ENCODE measurements around the gene GPR173.

GPR173 gene

DNA sequence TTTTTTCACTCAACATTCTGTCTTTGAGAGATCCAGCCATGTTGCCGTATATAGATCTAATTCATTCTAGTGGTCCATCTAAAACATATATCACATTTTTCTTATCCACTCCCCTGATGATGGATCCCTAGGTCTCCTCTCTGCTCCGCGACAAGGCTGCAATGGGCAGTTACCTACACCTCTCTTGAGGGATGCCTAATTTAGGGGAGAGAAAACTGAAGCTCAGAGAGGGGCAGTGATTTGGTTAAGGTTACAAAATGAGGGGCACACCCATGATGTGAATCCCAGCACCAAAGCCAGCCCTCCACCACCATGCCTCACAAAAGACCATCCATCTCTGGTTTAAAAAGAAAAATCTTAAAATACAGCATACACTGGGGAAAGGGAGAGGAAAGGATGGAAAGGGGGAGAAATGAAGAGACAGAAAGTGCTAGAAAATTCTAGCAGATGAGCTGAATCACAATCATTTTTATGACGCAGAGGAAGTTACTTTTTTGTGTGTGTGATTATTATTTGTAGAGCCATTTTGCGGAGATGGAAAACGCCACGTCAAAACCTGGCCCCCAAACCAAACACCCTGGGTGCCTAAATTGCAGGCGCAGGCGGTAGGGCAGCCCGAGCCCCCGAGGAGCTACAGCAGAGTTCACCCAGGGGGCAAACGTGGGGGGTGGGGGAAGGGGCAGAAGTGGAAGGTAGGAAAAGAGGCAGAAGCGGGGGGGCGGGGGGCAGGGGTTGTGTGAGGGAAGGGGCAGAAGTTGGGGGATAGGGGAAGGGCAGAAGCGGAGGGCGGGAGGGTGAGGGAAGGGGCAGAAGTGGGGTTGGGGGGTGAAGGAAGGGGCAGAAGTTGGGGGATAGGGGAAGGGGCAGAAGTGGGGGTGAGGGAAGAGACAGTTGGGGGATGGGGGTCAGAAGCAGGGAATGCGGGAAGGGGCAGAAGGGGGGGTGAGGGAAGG, 32.3 kb downstream of the GPR173 start:
- Mint-ChIP-seq H3K36me3 (peaks cover 20% of the 10 kb centered on the region), H3K4me1 (peaks cover 32% of the 10 kb centered on the region), H3K27me3 (no peaks in the 10 kb centered on the region), H3K27ac (peak overlapping the region; percentile 97), H3K4me3 (peak overlapping the region; percentile 76), H3K9me3 (no peaks in the 10 kb centered on the region)
- no peak for ATAC-seq

DNA sequence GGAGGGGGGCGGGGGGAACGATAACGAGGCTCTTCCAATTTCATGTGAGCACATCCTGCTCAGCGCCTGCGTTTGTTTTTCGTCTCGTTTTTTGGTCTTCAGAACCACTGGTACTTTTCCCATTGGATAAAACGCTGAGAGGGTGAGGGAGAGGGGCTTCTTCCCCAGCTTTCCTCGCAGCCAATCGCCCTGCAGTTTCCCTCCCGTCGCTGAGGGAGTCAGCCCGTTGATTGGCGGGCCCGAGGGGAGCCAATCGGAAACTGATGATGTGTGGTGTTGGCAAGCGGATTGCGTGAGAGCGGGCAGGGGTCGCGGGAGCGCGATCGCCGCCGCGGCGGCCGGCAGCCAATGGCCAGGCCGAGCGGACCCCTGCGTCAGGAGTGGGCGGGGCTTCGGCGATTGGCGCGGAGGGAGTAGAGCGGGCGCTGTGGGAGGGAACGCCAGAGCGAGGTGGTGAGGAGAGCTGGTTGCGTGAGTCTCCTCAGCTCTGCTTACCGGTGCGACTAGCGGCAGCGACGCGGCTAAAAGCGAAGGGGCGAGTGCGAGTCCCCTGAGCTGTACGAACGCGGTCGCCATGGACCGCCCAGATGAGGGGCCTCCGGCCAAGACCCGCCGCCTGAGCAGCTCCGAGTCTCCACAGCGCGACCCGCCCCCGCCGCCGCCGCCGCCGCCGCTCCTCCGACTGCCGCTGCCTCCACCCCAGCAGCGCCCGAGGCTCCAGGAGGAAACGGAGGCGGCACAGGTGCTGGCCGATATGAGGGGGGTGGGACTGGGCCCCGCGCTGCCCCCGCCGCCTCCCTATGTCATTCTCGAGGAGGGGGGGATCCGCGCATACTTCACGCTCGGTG, 33.6 kb downstream of the GPR173 start, which contains the start of gene TSPYL2:
TSPYL2 (plus strand) TSS at position 443 of the 848 bp plus-strand sequence; CDS start at position 575, 132 bp downstream.
- Mint-ChIP-seq H3K9me3 (no peaks in the 10 kb centered on the region), H3K27me3 (no peaks in the 10 kb centered on the region), H3K36me3 (peaks cover 26% of the 10 kb centered on the region), H3K4me1 (peaks cover 37% of the 10 kb centered on the region), H3K4me3 (peak within 1 kb of the TSS; percentile 87), H3K27ac (peak within 1 kb of the TSS; percentile 97)
- peak; percentile 97 for ATAC-seq

DNA sequence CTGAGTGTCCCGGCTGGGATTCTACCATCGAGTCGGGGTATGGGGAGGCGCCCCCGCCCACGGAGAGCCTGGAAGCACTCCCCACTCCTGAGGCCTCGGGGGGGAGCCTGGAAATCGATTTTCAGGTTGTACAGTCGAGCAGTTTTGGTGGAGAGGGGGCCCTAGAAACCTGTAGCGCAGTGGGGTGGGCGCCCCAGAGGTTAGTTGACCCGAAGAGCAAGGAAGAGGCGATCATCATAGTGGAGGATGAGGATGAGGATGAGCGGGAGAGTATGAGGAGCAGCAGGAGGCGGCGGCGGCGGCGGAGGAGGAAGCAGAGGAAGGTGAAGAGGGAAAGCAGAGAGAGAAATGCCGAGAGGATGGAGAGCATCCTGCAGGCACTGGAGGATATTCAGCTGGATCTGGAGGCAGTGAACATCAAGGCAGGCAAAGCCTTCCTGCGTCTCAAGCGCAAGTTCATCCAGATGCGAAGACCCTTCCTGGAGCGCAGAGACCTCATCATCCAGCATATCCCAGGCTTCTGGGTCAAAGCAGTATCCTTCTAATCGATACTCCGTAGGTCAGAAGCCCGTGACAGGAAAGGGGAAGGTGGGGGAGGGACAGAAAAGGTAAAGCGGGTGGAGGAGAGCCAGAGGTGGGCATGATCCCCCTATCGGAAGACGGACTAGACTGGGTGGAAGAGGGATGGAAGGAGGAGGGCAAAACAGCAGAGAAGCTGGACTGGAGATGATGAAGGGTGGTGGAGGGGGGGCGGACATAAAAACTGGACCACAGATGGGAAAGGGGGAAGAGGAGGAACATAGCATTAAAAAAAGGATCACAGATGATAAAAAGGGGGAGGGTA, 34.4 kb downstream of the GPR173 start:
- H3K9me3 Mint-ChIP-seq, result no peaks in the 10 kb centered on the region
- peaks cover 41% of the 10 kb centered on the region for H3K4me1 Mint-ChIP-seq
- peak overlapping the region; percentile 97 for H3K27ac Mint-ChIP-seq
- H3K4me3 Mint-ChIP-seq, result peak overlapping the region; percentile 87
- H3K27me3 Mint-ChIP-seq, result no peaks in the 10 kb centered on the region
- peaks cover 27% of the 10 kb centered on the region for H3K36me3 Mint-ChIP-seq
- ATAC-seq, result no peak

DNA sequence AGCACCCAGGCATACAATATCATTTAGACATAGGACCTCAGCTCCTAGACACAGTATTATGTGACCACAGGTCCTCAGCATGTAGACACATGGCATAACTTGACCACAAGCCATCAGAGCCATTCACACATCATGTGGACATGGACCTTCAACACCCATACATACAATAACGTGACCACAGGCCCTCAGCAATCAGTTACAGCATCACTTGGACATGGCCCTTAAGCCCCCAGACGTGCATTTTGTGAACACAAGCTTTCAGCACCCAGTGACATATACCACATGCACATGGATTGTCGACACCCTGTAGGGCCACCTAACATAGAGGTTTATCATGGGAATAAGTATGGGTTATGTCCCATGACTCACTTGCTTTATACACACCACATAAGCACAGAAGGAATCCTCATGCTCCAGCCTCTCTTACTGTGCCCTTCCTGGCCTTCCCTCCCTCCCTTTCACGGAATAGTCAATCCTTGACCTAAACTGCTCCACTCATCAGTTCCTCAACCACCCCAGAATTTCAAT, 35.5 kb downstream of the GPR173 start:
- ATAC-seq, result no peak
- H3K36me3 Mint-ChIP-seq, result peaks cover 33% of the 10 kb centered on the region
- no peak overlapping the region for H3K4me3 Mint-ChIP-seq
- H3K4me1 Mint-ChIP-seq, result peaks cover 52% of the 10 kb centered on the region
- no peaks in the 10 kb centered on the region for H3K27me3 Mint-ChIP-seq
- H3K27ac Mint-ChIP-seq, result peak overlapping the region; percentile 97
- H3K9me3 Mint-ChIP-seq, result no peaks in the 10 kb centered on the region

DNA sequence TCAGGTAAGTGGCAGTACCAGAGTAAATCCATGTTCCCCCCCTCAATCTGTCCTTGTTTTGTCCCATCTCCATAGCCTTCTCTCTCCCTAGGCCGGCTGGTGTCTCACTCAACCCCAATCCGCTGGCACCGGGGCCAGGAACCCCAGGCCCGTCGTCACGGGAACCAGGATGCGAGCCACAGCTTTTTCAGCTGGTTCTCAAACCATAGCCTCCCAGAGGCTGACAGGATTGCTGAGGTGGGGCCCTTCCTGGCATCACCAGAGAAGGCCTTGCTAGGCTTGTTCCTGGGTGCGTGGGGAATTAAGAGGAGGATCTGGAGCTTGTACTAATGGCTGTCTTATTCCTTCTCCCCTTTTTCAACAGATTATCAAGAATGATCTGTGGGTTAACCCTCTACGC, 36.3 kb downstream of the GPR173 start:
- peaks cover 52% of the 10 kb centered on the region for H3K4me1 Mint-ChIP-seq
- H3K4me3 Mint-ChIP-seq, result no peak overlapping the region
- no peaks in the 10 kb centered on the region for H3K27me3 Mint-ChIP-seq
- H3K36me3 Mint-ChIP-seq, result peaks cover 33% of the 10 kb centered on the region
- ATAC-seq, result no peak
- no peak overlapping the region for H3K27ac Mint-ChIP-seq
- H3K9me3 Mint-ChIP-seq, result no peaks in the 10 kb centered on the region

DNA sequence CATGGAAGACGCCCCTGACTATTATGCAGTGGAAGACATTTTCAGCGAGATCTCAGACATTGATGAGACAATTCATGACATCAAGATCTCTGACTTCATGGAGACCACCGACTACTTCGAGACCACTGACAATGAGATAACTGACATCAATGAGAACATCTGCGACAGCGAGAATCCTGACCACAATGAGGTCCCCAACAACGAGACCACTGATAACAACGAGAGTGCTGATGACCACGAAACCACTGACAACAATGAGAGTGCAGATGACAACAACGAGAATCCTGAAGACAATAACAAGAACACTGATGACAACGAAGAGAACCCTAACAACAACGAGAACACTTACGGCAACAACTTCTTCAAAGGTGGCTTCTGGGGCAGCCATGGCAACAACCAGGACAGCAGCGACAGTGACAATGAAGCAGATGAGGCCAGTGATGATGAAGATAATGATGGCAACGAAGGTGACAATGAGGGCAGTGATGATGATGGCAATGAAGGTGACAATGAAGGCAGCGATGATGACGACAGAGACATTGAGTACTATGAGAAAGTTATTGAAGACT, 37.2 kb downstream of the GPR173 start:
- no peak overlapping the region for H3K27ac Mint-ChIP-seq
- H3K36me3 Mint-ChIP-seq, result peaks cover 33% of the 10 kb centered on the region
- peaks cover 52% of the 10 kb centered on the region for H3K4me1 Mint-ChIP-seq
- H3K9me3 Mint-ChIP-seq, result no peaks in the 10 kb centered on the region
- H3K27me3 Mint-ChIP-seq, result no peaks in the 10 kb centered on the region
- ATAC-seq, result no peak
- H3K4me3 Mint-ChIP-seq, result no peak overlapping the region

DNA sequence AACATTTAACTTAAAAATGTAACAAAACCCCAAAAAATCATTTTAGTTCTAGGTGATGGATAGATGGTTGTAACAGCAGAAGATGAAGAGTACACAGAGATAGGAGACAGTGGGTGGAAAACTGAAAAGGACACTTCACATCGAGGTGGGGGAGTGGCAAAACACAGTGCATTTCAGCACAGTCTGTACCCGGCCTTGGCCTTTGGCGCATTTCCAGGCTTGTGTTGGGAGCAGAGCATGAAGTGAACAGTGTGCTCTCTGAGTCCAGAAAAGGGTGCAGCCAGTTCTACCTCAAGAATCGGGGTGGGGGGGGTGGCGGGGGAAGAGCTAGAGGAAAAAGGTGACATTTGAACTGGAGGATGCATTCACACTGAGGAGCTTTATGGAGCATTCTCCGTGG, 37.9 kb downstream of the GPR173 start:
- no peak for ATAC-seq
- H3K36me3 Mint-ChIP-seq, result peaks cover 33% of the 10 kb centered on the region
- H3K9me3 Mint-ChIP-seq, result no peaks in the 10 kb centered on the region
- no peaks in the 10 kb centered on the region for H3K27me3 Mint-ChIP-seq
- no peak overlapping the region for H3K4me3 Mint-ChIP-seq
- peaks cover 52% of the 10 kb centered on the region for H3K4me1 Mint-ChIP-seq
- no peak overlapping the region for H3K27ac Mint-ChIP-seq

DNA sequence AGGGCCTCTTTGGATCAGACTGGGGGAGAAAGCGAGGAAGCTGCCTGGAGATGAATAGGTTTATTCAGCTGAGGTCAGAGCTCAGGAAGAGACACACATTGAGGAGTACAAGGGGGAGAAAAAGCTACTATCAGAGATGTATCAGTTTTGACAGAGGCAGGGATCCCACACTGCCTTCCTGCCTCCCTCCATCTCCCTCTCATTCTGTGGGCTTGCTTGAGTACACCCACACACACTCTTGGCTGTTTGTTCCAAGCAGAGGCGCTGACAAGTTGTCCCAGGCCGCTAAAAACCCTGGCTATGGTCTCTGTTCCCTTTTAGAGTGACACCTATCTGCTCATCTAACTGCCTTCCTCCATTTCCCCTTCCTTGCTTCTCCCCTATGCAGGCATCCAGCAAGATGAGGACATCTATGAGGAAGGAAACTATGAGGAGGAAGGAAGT, 38.8 kb downstream of the GPR173 start:
- Mint-ChIP-seq H3K4me1 (peaks cover 52% of the 10 kb centered on the region), H3K36me3 (peaks cover 33% of the 10 kb centered on the region), H3K9me3 (no peaks in the 10 kb centered on the region), H3K4me3 (no peak overlapping the region), H3K27me3 (no peaks in the 10 kb centered on the region), H3K27ac (no peak overlapping the region)
- no peak for ATAC-seq

DNA sequence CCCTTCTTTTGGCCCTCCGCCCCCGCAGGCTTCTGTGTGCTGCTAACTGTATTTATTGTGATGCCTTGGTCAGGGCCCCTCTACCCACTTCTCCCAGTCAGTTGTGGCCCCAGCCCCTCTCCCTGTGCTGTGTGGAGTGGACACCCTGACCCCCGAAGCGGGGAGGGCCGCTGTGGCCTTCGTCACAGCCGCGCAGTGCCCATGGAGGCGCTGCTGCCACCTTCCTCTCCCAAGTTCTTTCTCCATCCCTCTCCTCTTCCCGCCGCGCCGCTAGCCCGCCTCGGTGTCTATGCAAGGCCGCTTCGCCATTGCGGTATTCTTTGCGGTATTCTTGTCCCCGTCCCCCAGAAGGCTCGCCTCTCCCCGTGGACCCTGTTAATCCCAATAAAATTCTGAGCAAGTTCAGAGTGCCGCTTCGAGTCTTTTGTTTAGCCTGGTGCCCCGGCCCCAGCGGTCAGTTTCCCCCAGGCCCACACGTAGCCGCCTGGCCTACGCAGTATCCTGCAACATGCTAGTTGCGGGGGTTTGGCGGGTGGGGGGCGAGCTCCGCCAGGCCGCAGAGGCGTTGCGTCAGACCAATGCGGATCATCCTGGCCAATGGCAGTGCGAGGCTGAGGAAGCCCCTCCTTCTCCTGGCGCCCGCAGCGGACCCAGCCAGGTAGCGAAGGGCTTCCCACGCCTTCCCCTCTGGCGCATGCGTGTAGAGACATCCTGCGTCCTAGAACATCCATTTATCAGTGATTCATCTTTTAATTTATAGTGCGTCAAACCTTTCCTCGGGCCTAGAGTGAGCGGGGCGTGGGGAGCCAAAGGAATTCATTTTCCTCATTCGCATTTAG, 39.8 kb downstream of the GPR173 start:
- Mint-ChIP-seq H3K9me3 (no peaks in the 10 kb centered on the region), H3K36me3 (peaks cover 32% of the 10 kb centered on the region), H3K4me3 (peak overlapping the region; percentile 93), H3K27me3 (no peaks in the 10 kb centered on the region), H3K4me1 (peaks cover 43% of the 10 kb centered on the region), H3K27ac (peak overlapping the region; percentile 98)
- ATAC-seq, result peak; percentile 87

DNA sequence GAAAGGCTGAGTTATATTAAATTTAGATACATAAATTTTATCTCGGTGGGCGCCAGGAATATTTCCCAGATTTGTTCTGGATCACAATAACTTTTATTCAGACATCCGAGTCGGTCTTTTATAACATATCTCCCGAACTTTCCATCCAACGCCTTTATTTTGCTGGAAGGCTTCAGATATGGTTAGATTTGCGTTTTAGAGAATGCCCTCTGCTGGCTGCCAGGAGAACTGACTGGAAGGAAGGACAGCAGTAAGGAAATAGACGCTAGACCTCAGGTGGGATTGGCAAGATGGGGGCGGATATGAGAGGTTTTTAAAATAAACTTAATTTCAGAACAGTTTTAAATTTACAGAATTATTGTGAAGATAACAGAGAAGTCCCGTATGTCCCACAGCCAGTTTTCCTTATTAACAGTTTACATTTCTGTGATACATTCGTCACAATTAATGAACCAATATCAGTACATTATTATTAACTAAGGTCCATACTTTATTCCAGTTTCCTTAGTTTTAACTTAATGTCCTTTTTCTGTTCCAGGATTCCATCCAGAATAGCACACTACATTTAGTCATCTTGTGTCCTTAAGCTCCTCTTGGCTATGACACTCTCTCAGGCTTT, 40.7 kb downstream of the GPR173 start:
- peak overlapping the region; percentile 98 for H3K27ac Mint-ChIP-seq

DNA sequence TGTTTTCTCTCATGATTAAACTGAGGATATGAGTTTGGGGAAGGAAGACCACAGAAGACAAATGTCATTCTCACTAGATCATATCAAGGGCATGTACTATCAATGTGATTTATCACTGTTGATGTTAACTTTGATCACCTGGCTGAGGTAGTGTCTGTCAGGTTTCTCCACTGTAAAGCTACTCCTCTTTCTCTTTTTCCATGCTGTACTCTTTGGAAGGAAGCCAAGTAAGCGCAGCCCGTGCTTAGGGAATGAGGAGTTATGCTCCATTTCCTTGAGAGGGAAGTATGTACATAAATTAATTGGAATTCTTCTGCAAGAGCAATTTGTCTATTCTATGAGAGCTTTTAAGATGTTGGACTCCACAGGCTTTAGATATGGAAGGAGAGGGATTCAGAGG, 41.3 kb downstream of the GPR173 start:
- no peaks in the 10 kb centered on the region for H3K9me3 Mint-ChIP-seq
- peaks cover 22% of the 10 kb centered on the region for H3K36me3 Mint-ChIP-seq
- no peak for ATAC-seq
- H3K27me3 Mint-ChIP-seq, result no peaks in the 10 kb centered on the region
- peaks cover 32% of the 10 kb centered on the region for H3K4me1 Mint-ChIP-seq
- H3K27ac Mint-ChIP-seq, result no peak overlapping the region
- H3K4me3 Mint-ChIP-seq, result no peak overlapping the region

More for the DNA sequence above, 40.7 kb downstream of the GPR173 start:
- Mint-ChIP-seq H3K9me3 (no peaks in the 10 kb centered on the region), H3K4me1 (peaks cover 33% of the 10 kb centered on the region), H3K27me3 (no peaks in the 10 kb centered on the region), H3K36me3 (peaks cover 27% of the 10 kb centered on the region), H3K4me3 (peak overlapping the region; percentile 93)
- no peak for ATAC-seq

DNA sequence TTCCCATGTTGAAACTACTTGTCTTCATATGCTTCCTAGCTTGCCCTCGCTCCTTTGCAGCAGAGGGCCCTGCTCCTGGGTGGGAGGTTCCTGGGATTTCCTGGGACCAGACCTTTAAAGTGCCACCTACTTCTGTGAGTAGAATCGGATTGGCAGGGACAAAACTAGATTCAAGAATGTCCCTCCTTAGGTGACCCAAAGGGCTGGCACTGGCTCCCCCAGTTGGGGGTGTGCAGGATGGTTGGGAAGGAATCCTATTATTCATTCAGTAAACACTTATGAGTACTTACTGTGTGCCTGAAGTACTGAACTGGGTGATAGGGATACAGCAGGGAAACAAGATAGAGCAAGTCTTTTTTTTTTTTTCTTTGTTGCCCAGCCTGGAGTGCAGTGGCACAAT, 42.8 kb downstream of the GPR173 start:
- Mint-ChIP-seq H3K4me3 (no peak overlapping the region), H3K27ac (no peak overlapping the region), H3K36me3 (peaks cover 9% of the 10 kb centered on the region), H3K4me1 (peaks cover 25% of the 10 kb centered on the region), H3K9me3 (no peaks in the 10 kb centered on the region), H3K27me3 (no peaks in the 10 kb centered on the region)
- no peak for ATAC-seq

DNA sequence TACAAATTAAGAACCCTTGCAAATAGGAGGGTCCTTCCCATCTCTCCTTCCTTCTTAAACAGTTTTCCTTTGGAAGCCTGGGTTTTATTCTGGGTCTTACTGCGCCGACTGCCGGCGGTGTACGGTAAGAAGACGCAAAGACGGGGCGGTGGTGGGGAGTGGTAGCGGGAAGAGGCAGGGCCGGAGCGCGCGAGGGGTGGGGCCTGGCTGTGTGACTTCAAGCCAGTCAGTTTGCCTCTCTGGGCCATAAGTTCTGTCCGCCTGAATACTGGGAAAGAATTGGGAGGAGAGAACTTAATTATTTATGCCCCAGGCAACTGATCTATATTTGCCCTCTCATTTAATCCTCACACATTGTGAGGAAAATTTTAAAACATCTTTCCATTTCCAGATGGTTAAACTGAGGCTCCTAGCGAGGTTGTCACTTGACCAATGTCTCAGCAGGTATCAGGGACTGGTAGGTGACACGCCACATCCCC, 44.6 kb downstream of the GPR173 start:
- Mint-ChIP-seq H3K4me3 (peak overlapping the region; percentile 90), H3K4me1 (peaks cover 18% of the 10 kb centered on the region), H3K36me3 (peaks cover 4% of the 10 kb centered on the region), H3K9me3 (no peaks in the 10 kb centered on the region), H3K27ac (peak overlapping the region; percentile 88), H3K27me3 (no peaks in the 10 kb centered on the region)
- peak; percentile 81 for ATAC-seq
